Activated CD4-positive, alpha-beta T cell treated with anti-CD3 and anti-CD28 coated beads, Interleukin-2, amount 10 ng/mL, durations not matched to agents 7 days and 5 days (primary cell): ENCODE data around the gene SYTL5. TPM values are rescaled to one million over a fixed set of nuclear protein-coding genes. Genes with fewer than 3 reads are reported as not detected.
"Not testable (repeated sequence)": the region's sequence is repeated elsewhere in the genome, so short reads cannot be mapped to it uniquely, and the experiment has no call there.

Source experiments
- CTCF ChIA-PET: fragments of 350-600 bp; sonication (Branson Sonifier 250); formaldehyde crosslinking; loops from one replicate; lab custom pipeline; 2021; ENCODE audit warnings: antibody characterized with exemption; lab: Charles Lee
- POLR2A ChIA-PET: fragments of 350-600 bp; sonication (Branson Sonifier 250); formaldehyde crosslinking; loops from one replicate; lab custom pipeline; 2021; ENCODE audit warnings: antibody characterized with exemption; lab: Charles Lee
- DNase-seq: peaks from one replicate; pipeline ENCODE4 v3.0.0-alpha.2; 2020
- H3K27ac Mint-ChIP-seq: one replicate; pipeline ENCODE4 v1.8.0; 2021; ENCODE audit warnings: mild to moderate bottlenecking, moderate library complexity, mixed read lengths
- H3K27me3 Mint-ChIP-seq: one replicate; pipeline ENCODE4 v1.8.0; 2021; ENCODE audit warnings: mixed read lengths
- H3K36me3 Mint-ChIP-seq: one replicate; pipeline ENCODE4 v1.8.0; 2021; ENCODE audit warnings: low read depth, mixed read lengths
- H3K4me1 Mint-ChIP-seq: one replicate; pipeline ENCODE4 v1.8.0; 2021; ENCODE audit warnings: mixed read lengths
- H3K4me3 Mint-ChIP-seq: one replicate; pipeline ENCODE4 v1.8.0; 2021; ENCODE audit warnings: mild to moderate bottlenecking, moderate library complexity, mixed read lengths
- H3K9me3 Mint-ChIP-seq: one replicate; pipeline ENCODE4 v1.8.0; 2021; ENCODE audit warnings: mixed read lengths
- total RNA-seq, 2 experiments: library from RNA; stranded (reverse); gene quantifications; one replicate each; pipeline ENCODE4 v1.2.3, GENCODE V29; 2021

Gene SYTL5
- total RNA-seq = not detected

DNA sequence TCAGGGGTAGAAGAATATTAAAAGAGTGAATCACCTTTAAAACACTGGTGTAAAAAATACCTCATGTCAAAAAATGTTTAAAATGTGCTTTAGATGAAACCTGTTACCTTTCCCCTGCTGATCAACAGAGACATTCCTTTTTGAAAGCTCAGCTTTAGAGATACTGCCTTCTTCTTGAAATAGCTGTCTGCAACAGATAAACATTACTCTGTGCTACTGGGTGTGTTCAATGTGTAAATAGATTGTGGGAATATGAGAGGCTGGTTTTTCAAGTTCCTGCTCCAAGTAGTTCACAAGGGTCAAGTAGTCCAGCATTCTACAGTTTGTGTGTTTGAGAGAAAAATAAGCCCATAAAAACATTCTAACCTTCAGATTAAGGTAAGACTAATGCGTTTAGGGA lies at the start of gene SYTL5:
Gene SYTL5, plus strand, starts transcription at position 263 of the 400 bp plus-strand sequence. CDS start 27,337 bp downstream, outside the sequence.
- Mint-ChIP-seq H3K27ac (no peak within 1 kb of the TSS), H3K4me1 (no peaks in the 10 kb centered on the region), H3K4me3 (no peak within 1 kb of the TSS), H3K9me3 (no peaks in the 10 kb centered on the region), H3K36me3 (no peaks in the 10 kb centered on the region), H3K27me3 (peaks cover 9% of the 10 kb centered on the region)
- POLR2A ChIA-PET = no interaction called here
- CTCF ChIA-PET = no interaction called here
- no peak for DNase-seq

GRCh38 chrX:37958525-37959211 lies 47.7 kb upstream of the SYTL5 start:
- Mint-ChIP-seq H3K4me1 (peaks cover 4% of the 10 kb centered on the region), H3K27me3 (no peaks in the 10 kb centered on the region), H3K9me3 (no peaks in the 10 kb centered on the region), H3K27ac (no peak overlapping the region), H3K4me3 (no peak overlapping the region), H3K36me3 (no peaks in the 10 kb centered on the region)
- no peak for DNase-seq
- CTCF ChIA-PET = no interaction called here
- POLR2A ChIA-PET = no interaction called here

DNA sequence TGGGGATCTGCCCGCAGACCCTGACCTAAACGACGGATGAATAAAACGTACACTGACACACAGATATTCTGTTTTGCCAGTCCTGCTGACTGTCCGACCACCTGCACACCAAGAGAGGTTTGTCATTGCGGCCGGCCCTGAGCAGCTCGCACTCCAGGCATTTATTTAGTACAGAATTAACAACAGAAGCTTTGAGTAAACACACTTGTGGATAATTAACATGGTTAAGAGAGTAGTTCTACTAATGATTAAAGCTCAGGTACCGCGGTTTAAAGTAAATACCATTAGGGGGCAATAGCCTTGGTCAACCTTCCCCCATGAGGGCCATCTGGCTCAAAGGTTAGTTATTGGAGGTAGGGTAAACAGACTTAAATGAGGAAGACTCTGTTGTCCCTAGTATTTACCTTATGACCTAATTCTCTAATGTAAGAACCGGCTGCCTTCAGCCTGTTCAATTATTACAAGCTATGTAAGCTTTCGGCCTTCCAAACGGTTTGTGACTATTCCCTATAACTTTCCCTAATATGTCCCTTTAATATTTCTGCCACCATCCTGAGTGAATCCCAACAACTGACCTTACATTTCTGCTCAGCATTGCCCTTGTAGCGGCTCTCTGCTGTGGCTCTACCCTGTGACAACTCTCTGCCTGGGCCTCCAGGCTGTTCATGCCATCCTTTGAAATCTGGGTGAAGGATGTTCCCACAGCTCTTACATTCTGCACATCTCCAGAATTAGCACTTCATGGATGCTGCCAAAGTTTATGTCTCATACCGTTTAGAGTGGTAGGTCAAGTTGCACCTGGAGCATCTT lies 46.9 kb upstream of the SYTL5 start:
- Mint-ChIP-seq H3K4me3 (no peak overlapping the region), H3K36me3 (no peaks in the 10 kb centered on the region), H3K4me1 (peaks cover 4% of the 10 kb centered on the region), H3K27me3 (no peaks in the 10 kb centered on the region), H3K27ac (no peak overlapping the region), H3K9me3 (no peaks in the 10 kb centered on the region)
- no peak for DNase-seq
- ChIA-PET POLR2A (no interaction called here), CTCF (interaction anchor here (0.6 kb wide), 1 partner anchor 216 kb away, joined by 3 read pairs; no protein-coding TSS in a partner anchor)

GRCh38 chrX:37961118-37961517 lies 45.2 kb upstream of the SYTL5 start:
- Mint-ChIP-seq H3K27ac (no peak overlapping the region), H3K4me3 (no peak overlapping the region), H3K27me3 (no peaks in the 10 kb centered on the region), H3K4me1 (peaks cover 4% of the 10 kb centered on the region), H3K9me3 (no peaks in the 10 kb centered on the region), H3K36me3 (no peaks in the 10 kb centered on the region)
- ChIA-PET CTCF (no interaction called here), POLR2A (no interaction called here)
- no peak for DNase-seq

- ChIA-PET CTCF (no interaction called here), POLR2A (no interaction called here)
- Mint-ChIP-seq H3K27me3 (peaks cover 2% of the 10 kb centered on the region), H3K4me1 (no peaks in the 10 kb centered on the region), H3K9me3 (no peaks in the 10 kb centered on the region), H3K36me3 (no peaks in the 10 kb centered on the region), H3K27ac (no peak overlapping the region), H3K4me3 (no peak overlapping the region)
- DNase-seq = no peak
These were observed 38.6 kb upstream of the SYTL5 start for GRCh38 chrX:37967714-37968113.

- Mint-ChIP-seq H3K36me3 (no peaks in the 10 kb centered on the region), H3K4me1 (peaks cover 12% of the 10 kb centered on the region), H3K4me3 (no peak overlapping the region), H3K27ac (no peak overlapping the region), H3K9me3 (no peaks in the 10 kb centered on the region), H3K27me3 (peaks cover 3% of the 10 kb centered on the region)
- no peak for DNase-seq
- ChIA-PET POLR2A (no interaction called here), CTCF (no interaction called here)
These were observed 30.9 kb upstream of the SYTL5 start for GRCh38 chrX:37975421-37975820.

- Mint-ChIP-seq H3K27ac (no peak overlapping the region), H3K27me3 (peaks cover 3% of the 10 kb centered on the region), H3K4me1 (peaks cover 12% of the 10 kb centered on the region), H3K4me3 (no peak overlapping the region), H3K9me3 (no peaks in the 10 kb centered on the region), H3K36me3 (no peaks in the 10 kb centered on the region)
- no peak for DNase-seq
- ChIA-PET CTCF (no interaction called here), POLR2A (no interaction called here)
These were observed 30.2 kb upstream of the SYTL5 start for GRCh38 chrX:37976153-37976552.

DNA sequence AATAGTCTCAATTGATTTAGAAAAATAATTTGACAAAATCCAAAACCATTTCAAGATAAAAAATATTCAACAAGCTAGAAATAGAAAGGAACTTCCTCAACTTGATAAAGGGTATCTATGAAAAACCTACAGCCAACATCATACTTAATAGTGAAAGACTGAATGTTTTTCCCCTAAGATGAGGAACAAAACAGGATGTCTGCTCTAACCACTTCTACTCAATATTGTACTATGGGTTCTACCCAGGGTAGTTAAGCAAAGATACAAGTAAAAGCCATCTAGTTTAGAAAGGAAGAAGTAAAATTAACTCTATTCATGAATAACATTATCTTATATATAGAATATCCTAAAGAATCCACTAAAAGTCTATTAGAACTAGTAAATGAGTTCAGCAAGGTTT lies 21.5 kb upstream of the SYTL5 start:
- ChIA-PET CTCF (no interaction called here), POLR2A (no interaction called here)
- no peaks in the 10 kb centered on the region for H3K9me3 Mint-ChIP-seq
- no peaks in the 10 kb centered on the region for H3K4me1 Mint-ChIP-seq
- no peaks in the 10 kb centered on the region for H3K36me3 Mint-ChIP-seq
- no peak overlapping the region for H3K27ac Mint-ChIP-seq
- H3K4me3 Mint-ChIP-seq = no peak overlapping the region
- H3K27me3 Mint-ChIP-seq = no peaks in the 10 kb centered on the region
- no peak for DNase-seq

- Mint-ChIP-seq H3K36me3 (no peaks in the 10 kb centered on the region), H3K27me3 (no peaks in the 10 kb centered on the region), H3K4me3 (no peak overlapping the region), H3K27ac (no peak overlapping the region), H3K4me1 (no peaks in the 10 kb centered on the region), H3K9me3 (no peaks in the 10 kb centered on the region)
- no peak for DNase-seq
- ChIA-PET POLR2A (no interaction called here), CTCF (no interaction called here)
These were observed 19.5 kb upstream of the SYTL5 start for GRCh38 chrX:37986893-37987292.

DNA sequence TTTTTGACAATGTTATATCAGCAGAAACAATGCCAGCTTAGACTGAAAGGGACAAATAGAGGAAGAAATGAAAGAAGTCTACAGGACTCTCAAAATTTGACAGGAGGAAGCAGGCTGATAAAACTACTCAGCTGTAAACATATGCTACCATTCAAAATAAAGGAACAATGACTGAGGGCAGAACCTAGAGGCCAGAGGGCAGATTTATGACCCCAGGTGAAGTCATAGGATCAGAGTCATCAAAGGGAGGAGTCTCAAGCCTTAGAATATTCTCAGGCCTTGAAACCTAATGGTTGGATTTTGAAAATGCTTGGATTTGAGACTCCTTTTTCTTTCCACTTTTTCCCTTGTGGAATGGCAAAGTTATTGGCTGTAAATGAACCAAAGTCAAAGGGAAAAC lies 17.0 kb upstream of the SYTL5 start:
- no peaks in the 10 kb centered on the region for H3K27me3 Mint-ChIP-seq
- H3K36me3 Mint-ChIP-seq = no peaks in the 10 kb centered on the region
- no peak overlapping the region for H3K4me3 Mint-ChIP-seq
- H3K27ac Mint-ChIP-seq = no peak overlapping the region
- ChIA-PET CTCF (no interaction called here), POLR2A (no interaction called here)
- no peak for DNase-seq
- no peaks in the 10 kb centered on the region for H3K4me1 Mint-ChIP-seq
- H3K9me3 Mint-ChIP-seq = no peaks in the 10 kb centered on the region

DNA sequence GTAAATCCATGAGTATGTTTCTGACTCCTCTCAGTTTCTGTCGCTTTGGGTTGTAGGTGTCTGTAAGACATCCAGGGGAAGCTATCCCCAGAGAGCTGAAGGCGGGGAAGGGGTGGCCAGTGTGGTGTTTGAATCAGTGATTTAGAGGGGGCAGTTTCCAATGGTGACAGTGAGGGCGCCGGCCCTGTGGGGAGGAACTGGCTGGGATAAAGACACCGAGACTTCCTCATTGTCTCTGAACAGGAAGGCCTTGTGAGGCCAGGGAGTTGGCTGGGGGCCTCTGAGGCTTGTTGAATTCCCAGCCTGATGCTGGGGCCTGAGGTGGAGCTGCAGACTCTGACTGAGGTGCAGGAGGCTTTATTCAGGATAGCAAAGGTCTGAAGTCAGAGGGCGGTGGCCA lies 15.1 kb upstream of the SYTL5 start:
- DNase-seq, H3K27ac Mint-ChIP-seq, CTCF ChIA-PET, H3K9me3 Mint-ChIP-seq, H3K4me1 Mint-ChIP-seq, H3K27me3 Mint-ChIP-seq, H3K36me3 Mint-ChIP-seq, H3K4me3 Mint-ChIP-seq: not testable (repeated sequence)
- POLR2A ChIA-PET = interaction anchor here (0.6 kb wide), 1 partner anchor 151 kb away, joined by 7 read pairs; no protein-coding TSS in a partner anchor

- no peaks in the 10 kb centered on the region for H3K9me3 Mint-ChIP-seq
- POLR2A ChIA-PET = interaction anchor here (0.6 kb wide), 1 partner anchor 16 kb away, joined by 3 read pairs; no protein-coding TSS in a partner anchor
These were observed 13.2 kb upstream of the SYTL5 start for GRCh38 chrX:37993176-37993575.

More at GRCh38 chrX:37993176-37993575, 13.2 kb upstream of the SYTL5 start:
- H3K4me1 Mint-ChIP-seq = no peaks in the 10 kb centered on the region
- no peaks in the 10 kb centered on the region for H3K27me3 Mint-ChIP-seq
- CTCF ChIA-PET = interaction anchor here (0.6 to 1.2 kb wide), 2 partner anchors 105 to 247 kb away, joined by 3 read pairs; no protein-coding TSS in a partner anchor
- H3K36me3 Mint-ChIP-seq = no peaks in the 10 kb centered on the region
- DNase-seq = no peak
- H3K4me3 Mint-ChIP-seq = no peak overlapping the region
- H3K27ac Mint-ChIP-seq = no peak overlapping the region
